Ovary (tissue), 9 donors: ENCODE results near the gene METTL16. TPM values are rescaled to one million over a fixed set of nuclear protein-coding genes. Genes with fewer than 3 reads are reported as not detected.

Experiments used
- DNase-seq, 5 donors: peaks; one replicate each; pipeline ENCODE4 v3.0.0-alpha.2; 2019 to 2020
- H3K27ac ChIP-seq, 2 donors: fragments of 200-600 bp; one replicate each; pipeline versions ENCODE4 v1.5.1 to v1.8.0; 2019 to 2022
- H3K27me3 ChIP-seq: fragments of 200-600 bp; one replicate; pipeline ENCODE4 v1.8.0; 2022
- H3K36me3 ChIP-seq: fragments of 200-600 bp; sonication (generic); one replicate; pipeline ENCODE4 v1.5.1; 2019
- H3K4me1 ChIP-seq: one replicate; pipeline ENCODE4 v1.8.1; 2013; ENCODE audit warnings: mild to moderate bottlenecking, moderate library complexity; ENCODE audit not compliant: insufficient read depth
- H3K4me3 ChIP-seq: fragments of 200-600 bp; sonication (generic); one replicate; pipeline ENCODE4 v1.5.1; 2017
- H3K9me3 ChIP-seq, 2 donors: fragments of 200-600 bp in 1 of 2; sonication (generic) in 1 of 2; one replicate each; pipeline versions ENCODE4 v1.5.1 to v1.8.1; 2013 to 2019; ENCODE audit warnings: mild to moderate bottlenecking in 1 of 2, moderate library complexity in 1 of 2
- EP300 ChIP-seq: sonication (generic); formaldehyde crosslinking; IDR thresholded peaks from one replicate; pipeline ENCODE4 v1.6.1; 2017; ENCODE audit warnings: antibody characterized with exemption
- POLR2A ChIP-seq: fragments of 450-650 bp; IDR thresholded peaks from one replicate; pipeline ENCODE4 v1.6.1; 2017; ENCODE audit warnings: antibody characterized with exemption, mild to moderate bottlenecking, moderate library complexity
- WGBS, 3 donors: extraction: QIAGEN DNeasy Blood & Tissue Kit in 1 of 3; methylation state at CpG; one replicate each; pipeline versions ENCODE4 v1.1.5 to v1.1.7; 2013 to 2017; 5-methylcytosine and 5-hydroxymethylcytosine counted together
- intact Hi-C, 4 donors: fragments of 100-400 bp; cut with DNase I; formaldehyde crosslinking; loops; one replicate each; pipeline versions ENCODE4 v1.11.0 to v1.15.1; 2022 to 2023
- polyA plus RNA-seq, 2 donors: library from polyadenylated mRNA; stranded (reverse); fragments of 200-250 nt in 1 of 2; fragments of 350-450 nt in 1 of 2; fragmentation: Illumina TruSeq in 1 of 2; extraction: RNeasy Lipid Tissue Mini Kit (QIAGEN cat#74804) in 1 of 2; gene quantifications; one replicate each; pipeline ENCODE4 v1.2.3, GENCODE V29; 2013 to 2014
- total RNA-seq, 7 donors: library from RNA; depleted of rRNA in 2 of 7; stranded (reverse); fragments of >200 nt in 2 of 7; fragmentation: NEBNext Ultra II Directional in 3 of 7; extraction: Animal tissue kit (Norgen Biotek cat#: 25700) in 3 of 7; gene quantifications; one replicate each; pipeline versions ENCODE4 v1.1.0 to v1.2.4, GENCODE V29; 2016 to 2023
- TF ChIP-seq, protein P1 (sequence below), 3 donors: fragments of 450-650 bp in 2 of 3; fragments of 200-600 bp in 1 of 3; IDR thresholded peaks; one replicate each; pipeline versions ENCODE4 v1.5.1 to v1.8.0; 2016 to 2022; ENCODE audit warnings: antibody characterized with exemption in 3 of 3, mild to moderate bottlenecking in 1 of 3
- donor health status: DM: no; HTN: no; CAD: no; lungs with moderate emphysema.
- donor health status: DM: no; HTN: no; CAD: no.
- donor health status: Bipolar disorder and iron deficiency.
- donor health status: DM: yes; HTN: yes; CAD: no.
- donor health status: DM: no; HTN: no; CAD: no.
- donor health status: DM: yes; HTN: yes; CAD: no.

METTL16 gene
- total and polyA plus RNA-seq, 9 donors, result 18.4 to 69.1 (median 38.8) TPM

DNA sequence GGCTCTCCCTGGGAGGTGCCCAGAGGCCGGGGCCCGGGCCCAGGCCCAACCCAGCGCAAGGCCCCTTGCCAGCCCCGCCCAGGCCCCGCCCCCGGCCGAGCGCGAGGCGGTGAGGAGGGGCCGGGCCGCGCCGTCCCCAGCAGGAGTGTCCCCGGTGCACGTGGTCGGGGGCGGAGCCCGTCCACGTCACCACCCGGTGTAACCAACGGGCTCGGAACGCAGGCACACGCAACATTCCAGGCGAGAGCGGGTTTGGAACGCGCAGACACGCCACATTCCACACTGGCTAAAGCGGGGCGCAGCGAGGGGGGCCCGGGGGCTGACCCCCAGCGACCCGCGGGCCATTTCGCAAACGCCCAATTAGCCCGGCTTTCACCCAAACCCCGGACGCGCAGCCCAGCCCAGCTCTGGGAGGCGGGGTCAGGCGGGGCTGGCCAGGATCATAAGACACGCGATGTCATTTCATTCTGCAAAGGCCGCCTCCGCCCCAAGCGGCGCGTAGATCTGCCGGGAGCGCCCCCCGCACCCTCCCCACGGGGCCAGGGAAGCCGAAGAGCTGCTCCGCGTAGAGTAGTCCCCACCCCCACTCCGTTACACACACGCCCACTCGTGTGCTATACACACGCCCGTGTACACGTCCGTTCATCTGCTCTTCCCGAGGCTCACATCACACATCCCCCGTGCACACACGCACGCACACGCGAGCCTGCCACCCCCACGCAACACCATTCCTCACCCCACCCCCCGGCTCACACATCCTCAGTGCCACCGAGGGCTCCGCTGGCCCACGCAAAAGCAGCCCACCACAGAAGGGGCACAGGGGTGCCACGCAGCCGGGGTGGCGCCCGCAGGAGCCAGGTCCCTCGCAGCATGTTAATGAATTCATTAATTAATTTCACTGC, 111.9 kb downstream of the METTL16 start:
- H3K27ac ChIP-seq, result peak overlapping the region; percentile 84 to 99
- DNase-seq, result peak; percentile 94 to 97 (median 96)
- TF ChIP-seq EP300 (peak; percentile 78), POLR2A (peak; percentile 93)
- TF ChIP-seq, protein P1, sequence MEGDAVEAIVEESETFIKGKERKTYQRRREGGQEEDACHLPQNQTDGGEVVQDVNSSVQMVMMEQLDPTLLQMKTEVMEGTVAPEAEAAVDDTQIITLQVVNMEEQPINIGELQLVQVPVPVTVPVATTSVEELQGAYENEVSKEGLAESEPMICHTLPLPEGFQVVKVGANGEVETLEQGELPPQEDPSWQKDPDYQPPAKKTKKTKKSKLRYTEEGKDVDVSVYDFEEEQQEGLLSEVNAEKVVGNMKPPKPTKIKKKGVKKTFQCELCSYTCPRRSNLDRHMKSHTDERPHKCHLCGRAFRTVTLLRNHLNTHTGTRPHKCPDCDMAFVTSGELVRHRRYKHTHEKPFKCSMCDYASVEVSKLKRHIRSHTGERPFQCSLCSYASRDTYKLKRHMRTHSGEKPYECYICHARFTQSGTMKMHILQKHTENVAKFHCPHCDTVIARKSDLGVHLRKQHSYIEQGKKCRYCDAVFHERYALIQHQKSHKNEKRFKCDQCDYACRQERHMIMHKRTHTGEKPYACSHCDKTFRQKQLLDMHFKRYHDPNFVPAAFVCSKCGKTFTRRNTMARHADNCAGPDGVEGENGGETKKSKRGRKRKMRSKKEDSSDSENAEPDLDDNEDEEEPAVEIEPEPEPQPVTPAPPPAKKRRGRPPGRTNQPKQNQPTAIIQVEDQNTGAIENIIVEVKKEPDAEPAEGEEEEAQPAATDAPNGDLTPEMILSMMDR (IDR thresholded peaks at IDR 0.05), result no peak
- H3K36me3 ChIP-seq, result no peaks in the 10 kb centered on the region
- H3K9me3 ChIP-seq, result no peaks in the 10 kb centered on the region
- peaks cover 36% of the 10 kb centered on the region for H3K4me1 ChIP-seq
- 0 to 1% (median 1%) methylated on average over 55 to 82 of the region's 82 CpGs for WGBS, 3 donors
- no peaks in the 10 kb centered on the region for H3K27me3 ChIP-seq
- peak overlapping the region; percentile 99 for H3K4me3 ChIP-seq
- intact Hi-C loops, result no loop called here

DNA sequence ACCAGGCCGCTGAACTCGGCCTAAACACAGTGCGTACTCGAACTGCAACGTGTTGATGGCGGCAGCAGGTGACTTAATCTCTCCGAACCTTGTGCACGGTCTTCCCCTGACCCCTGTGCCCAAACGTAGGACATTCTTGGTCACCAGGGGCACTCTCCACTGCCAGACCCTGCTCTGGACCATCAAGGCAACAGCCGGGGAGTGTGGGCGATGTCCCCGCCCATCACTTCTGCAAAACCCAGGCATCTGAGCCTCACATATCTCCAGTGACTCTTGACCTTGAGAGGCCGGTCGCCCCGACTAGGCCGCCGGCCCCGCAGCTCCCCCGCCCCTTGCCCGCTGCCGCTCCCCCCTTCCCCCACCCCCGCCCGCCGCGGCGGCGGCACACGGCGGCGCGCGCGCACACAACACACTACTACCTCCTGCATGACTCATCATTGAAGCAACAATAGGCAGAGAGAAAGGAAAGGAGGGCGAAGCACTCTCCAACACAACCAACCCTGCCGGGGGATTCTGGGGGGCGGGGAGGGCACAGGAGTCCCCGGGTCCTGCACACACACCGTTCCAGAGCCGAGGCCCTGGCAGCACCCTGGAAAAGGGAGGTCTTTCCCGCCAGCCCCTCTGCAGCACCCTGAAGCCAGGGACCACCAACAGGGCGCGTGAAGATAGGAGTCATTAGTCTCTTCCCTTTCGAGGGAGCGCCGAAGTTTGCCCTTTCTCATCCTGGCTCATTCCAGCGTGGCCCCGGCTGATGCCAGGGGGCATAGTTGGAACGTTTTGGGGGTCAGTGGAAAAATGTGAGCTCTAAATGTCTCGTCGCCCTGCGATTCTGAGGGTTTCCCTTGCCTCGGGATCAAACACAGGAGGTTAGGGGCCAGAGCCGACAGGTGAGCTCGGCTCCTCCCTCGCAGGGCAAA, 112.8 kb downstream of the METTL16 start:
- peak; percentile 69 to 82 (median 78) for DNase-seq
- no peaks in the 10 kb centered on the region for H3K27me3 ChIP-seq
- 6 to 12% (median 8%) methylated on average over 51 to 55 of the region's 55 CpGs for WGBS, 3 donors
- peak; percentile 17 for TF ChIP-seq POLR2A
- TF ChIP-seq, protein P1 (IDR thresholded peaks at IDR 0.05), result no peak
- intact Hi-C loops, result no loop called here
- H3K4me3 ChIP-seq, result peak overlapping the region; percentile 99
- no peaks in the 10 kb centered on the region for H3K9me3 ChIP-seq
- peaks cover 39% of the 10 kb centered on the region for H3K4me1 ChIP-seq
- H3K27ac ChIP-seq, result peak overlapping the region; percentile 84 to 99
- no peaks in the 10 kb centered on the region for H3K36me3 ChIP-seq

DNA sequence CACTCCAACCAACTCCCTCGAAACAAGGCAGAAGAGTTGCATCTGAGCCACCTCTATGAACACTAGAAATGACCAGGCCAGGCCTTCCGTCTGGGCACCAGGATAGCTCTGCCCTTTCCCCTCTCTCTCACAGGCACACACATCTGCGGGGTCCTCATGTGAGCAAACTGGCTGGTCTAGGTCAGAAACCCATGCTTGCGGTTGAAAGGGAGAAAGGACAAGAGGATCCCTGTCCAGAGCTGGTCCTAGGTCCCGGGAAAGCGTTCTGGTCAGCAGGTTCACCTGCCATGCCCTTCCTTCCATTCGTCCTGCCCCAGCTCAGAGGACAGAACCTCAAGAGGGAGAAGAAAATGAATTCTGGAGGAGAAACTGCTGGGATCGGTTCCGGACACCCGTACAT, 113.5 kb downstream of the METTL16 start:
- intact Hi-C loops, result no loop called here
- DNase-seq, result no peak
- H3K27ac ChIP-seq, result peak overlapping the region; percentile 84 to 99
- H3K27me3 ChIP-seq, result no peaks in the 10 kb centered on the region
- WGBS, 3 donors, result 52 to 68% (median 55%) methylated on average over 10 of the region's 10 CpGs
- TF ChIP-seq POLR2A (no peak), EP300 (no peak)
- TF ChIP-seq, protein P1 (IDR thresholded peaks at IDR 0.05), result no peak
- H3K9me3 ChIP-seq, result no peaks in the 10 kb centered on the region
- H3K36me3 ChIP-seq, result no peaks in the 10 kb centered on the region
- H3K4me1 ChIP-seq, result peaks cover 37% of the 10 kb centered on the region
- no peak overlapping the region for H3K4me3 ChIP-seq
